C4-2B (cell line): ENCODE data around the gene ERCC1.

Experiments
- ZFX ChIP-seq: fragments of 450-650 bp; IDR thresholded peaks from 2 replicates; pipeline ENCODE4 v1.6.1; 2017
- TF ChIP-seq, protein P1 (sequence below): fragments of 450-650 bp; conservative IDR thresholded peaks from 2 replicates; pipeline ENCODE4 v1.5.1; 2017; ENCODE audit warnings: mild to moderate bottlenecking

DNA sequence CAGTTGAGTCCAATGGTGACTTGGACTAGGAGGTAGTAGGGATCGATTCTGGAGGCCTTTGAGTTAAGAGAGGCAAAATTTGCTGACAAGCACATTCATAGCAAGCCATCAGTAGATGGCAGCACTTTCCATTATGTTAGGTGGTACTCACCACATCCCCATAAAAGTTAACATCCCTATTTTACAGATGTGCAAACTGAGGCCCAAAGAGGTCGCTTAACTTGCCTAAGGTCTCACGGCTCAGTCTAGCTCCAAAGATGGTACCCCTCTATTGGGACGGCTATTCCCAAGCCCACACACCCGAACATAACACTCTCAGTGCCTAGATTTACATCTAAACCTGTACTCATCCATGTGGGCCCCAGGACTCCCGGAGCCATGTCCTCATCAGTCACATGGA lies 22.6 kb upstream of the ERCC1 start:
- TF ChIP-seq, protein P1, sequence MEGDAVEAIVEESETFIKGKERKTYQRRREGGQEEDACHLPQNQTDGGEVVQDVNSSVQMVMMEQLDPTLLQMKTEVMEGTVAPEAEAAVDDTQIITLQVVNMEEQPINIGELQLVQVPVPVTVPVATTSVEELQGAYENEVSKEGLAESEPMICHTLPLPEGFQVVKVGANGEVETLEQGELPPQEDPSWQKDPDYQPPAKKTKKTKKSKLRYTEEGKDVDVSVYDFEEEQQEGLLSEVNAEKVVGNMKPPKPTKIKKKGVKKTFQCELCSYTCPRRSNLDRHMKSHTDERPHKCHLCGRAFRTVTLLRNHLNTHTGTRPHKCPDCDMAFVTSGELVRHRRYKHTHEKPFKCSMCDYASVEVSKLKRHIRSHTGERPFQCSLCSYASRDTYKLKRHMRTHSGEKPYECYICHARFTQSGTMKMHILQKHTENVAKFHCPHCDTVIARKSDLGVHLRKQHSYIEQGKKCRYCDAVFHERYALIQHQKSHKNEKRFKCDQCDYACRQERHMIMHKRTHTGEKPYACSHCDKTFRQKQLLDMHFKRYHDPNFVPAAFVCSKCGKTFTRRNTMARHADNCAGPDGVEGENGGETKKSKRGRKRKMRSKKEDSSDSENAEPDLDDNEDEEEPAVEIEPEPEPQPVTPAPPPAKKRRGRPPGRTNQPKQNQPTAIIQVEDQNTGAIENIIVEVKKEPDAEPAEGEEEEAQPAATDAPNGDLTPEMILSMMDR = peak; percentile 30
- TF ChIP-seq ZFX = no peak
